DND-41 (cell line): ENCODE data around the gene SVBP.

ENCODE experiments used
- ATAC-seq: fragments of 200-7000 bp; cut with Tn5 transposase; 3 replicates; pipeline ENCODE4 v1.9.1; 2021; ENCODE audit warnings: low read depth; ENCODE audit not compliant: insufficient read depth
- DNase-seq: peaks from one replicate; pipeline ENCODE4 v3.0.0-alpha.2; 2020
- H2AFZ ChIP-seq: 2 replicates; pipeline ENCODE4 v1.6.0; 2012; ENCODE audit warnings: low read depth, low read length
- H3K27ac ChIP-seq: 2 replicates; pipeline ENCODE4 v1.5.1; 2012; ENCODE audit warnings: low read length, inconsistent platforms
- H3K27me3 ChIP-seq: fragments of 200-600 bp; sonication (generic); 2 replicates; pipeline ENCODE4 v1.6.0; 2012; ENCODE audit warnings: low read length, mild to moderate bottlenecking, inconsistent platforms; ENCODE audit not compliant: insufficient read depth, poor library complexity
- H3K36me3 ChIP-seq: 2 replicates; pipeline ENCODE4 v1.5.1; 2012; ENCODE audit warnings: low read length, inconsistent platforms; ENCODE audit not compliant: insufficient read depth
- H3K4me1 ChIP-seq: 2 replicates; pipeline ENCODE4 v1.5.1; 2012; ENCODE audit warnings: mild to moderate bottlenecking, low read length; ENCODE audit not compliant: insufficient read depth
- H3K4me2 ChIP-seq: 2 replicates; pipeline ENCODE4 v1.6.0; 2012; ENCODE audit warnings: mild to moderate bottlenecking, moderate library complexity, low read length, inconsistent platforms; ENCODE audit not compliant: insufficient read depth
- H3K4me3 ChIP-seq, 2 experiments: fragments of 200-600 bp in 1 of 2; shearing (Covaris generic) in 1 of 2; 2 replicates each; pipeline ENCODE4 v1.5.1; 2012 to 2016; ENCODE audit warnings: inconsistent platforms in 2 of 2, low read length in 2 of 2, mild to moderate bottlenecking in 2 of 2, low read depth in 1 of 2, moderate library complexity in 1 of 2
- H3K79me2 ChIP-seq: 2 replicates; pipeline ENCODE4 v1.6.0; 2012; ENCODE audit warnings: low read length, inconsistent platforms; ENCODE audit not compliant: insufficient read depth
- H3K9ac ChIP-seq: 2 replicates; pipeline ENCODE4 v1.6.0; 2012; ENCODE audit warnings: low read depth, mild to moderate bottlenecking, inconsistent platforms, low read length, moderate library complexity
- H3K9me3 ChIP-seq: 2 replicates; pipeline ENCODE4 v1.5.1; 2012; ENCODE audit warnings: low read length, moderate library complexity, mild to moderate bottlenecking, inconsistent platforms; ENCODE audit not compliant: insufficient read depth, severe bottlenecking
- H4K20me1 ChIP-seq: 2 replicates; pipeline ENCODE4 v1.6.0; 2012; ENCODE audit warnings: low read length; ENCODE audit not compliant: insufficient read depth
- EZH2 ChIP-seq: IDR thresholded peaks from 3 replicates; pipeline ENCODE4 v1.6.1; 2012; ENCODE audit warnings: borderline replicate concordance, low read depth, mild to moderate bottlenecking, moderate library complexity, low read length, inconsistent platforms; ENCODE audit not compliant: severe bottlenecking
- TF ChIP-seq, protein P1 (sequence below): IDR thresholded peaks from 2 replicates; pipeline ENCODE4 v1.5.1; 2012; ENCODE audit warnings: borderline replicate concordance, low read length, moderate library complexity, mild to moderate bottlenecking; ENCODE audit not compliant: poor library complexity, severe bottlenecking; ENCODE audit errors: extremely low read depth

SVBP gene

DNA sequence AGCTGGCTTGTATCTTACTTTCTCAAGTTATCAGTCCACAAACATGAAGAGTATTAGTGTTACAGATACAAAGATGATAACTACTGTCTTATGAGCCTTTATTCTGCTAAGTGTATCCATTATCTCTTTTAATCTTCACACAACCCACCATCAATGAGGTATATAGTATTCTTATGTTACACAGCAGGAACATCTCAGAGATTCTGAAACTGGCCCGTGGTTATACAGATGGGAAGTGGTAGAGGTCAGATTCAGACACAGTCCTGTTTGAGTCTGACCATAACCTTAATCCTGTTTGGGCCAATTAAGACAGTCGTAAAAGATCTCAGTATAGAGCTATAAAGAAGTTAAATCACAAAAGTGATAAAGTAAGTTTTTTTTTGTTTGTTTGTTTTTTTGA is 37.5 kb downstream of the SVBP start:
- Histone ChIP-seq H4K20me1 (no peaks in the 10 kb centered on the region), H3K9me3 (no peaks in the 10 kb centered on the region), H3K4me1 (no peaks in the 10 kb centered on the region), H3K79me2 (no peaks in the 10 kb centered on the region), H3K9ac (no peak overlapping the region), H3K4me2 (no peak overlapping the region), H3K36me3 (peaks cover 55% of the 10 kb centered on the region), H3K4me3 (no peak overlapping the region), H3K27me3 (no peaks in the 10 kb centered on the region), H2AFZ (no peak overlapping the region), H3K27ac (no peak overlapping the region)
- no peak for ATAC-seq
- DNase-seq = no peak
- TF ChIP-seq EZH2 = no peak
- TF ChIP-seq, protein P1, sequence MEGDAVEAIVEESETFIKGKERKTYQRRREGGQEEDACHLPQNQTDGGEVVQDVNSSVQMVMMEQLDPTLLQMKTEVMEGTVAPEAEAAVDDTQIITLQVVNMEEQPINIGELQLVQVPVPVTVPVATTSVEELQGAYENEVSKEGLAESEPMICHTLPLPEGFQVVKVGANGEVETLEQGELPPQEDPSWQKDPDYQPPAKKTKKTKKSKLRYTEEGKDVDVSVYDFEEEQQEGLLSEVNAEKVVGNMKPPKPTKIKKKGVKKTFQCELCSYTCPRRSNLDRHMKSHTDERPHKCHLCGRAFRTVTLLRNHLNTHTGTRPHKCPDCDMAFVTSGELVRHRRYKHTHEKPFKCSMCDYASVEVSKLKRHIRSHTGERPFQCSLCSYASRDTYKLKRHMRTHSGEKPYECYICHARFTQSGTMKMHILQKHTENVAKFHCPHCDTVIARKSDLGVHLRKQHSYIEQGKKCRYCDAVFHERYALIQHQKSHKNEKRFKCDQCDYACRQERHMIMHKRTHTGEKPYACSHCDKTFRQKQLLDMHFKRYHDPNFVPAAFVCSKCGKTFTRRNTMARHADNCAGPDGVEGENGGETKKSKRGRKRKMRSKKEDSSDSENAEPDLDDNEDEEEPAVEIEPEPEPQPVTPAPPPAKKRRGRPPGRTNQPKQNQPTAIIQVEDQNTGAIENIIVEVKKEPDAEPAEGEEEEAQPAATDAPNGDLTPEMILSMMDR = no peak

DNA sequence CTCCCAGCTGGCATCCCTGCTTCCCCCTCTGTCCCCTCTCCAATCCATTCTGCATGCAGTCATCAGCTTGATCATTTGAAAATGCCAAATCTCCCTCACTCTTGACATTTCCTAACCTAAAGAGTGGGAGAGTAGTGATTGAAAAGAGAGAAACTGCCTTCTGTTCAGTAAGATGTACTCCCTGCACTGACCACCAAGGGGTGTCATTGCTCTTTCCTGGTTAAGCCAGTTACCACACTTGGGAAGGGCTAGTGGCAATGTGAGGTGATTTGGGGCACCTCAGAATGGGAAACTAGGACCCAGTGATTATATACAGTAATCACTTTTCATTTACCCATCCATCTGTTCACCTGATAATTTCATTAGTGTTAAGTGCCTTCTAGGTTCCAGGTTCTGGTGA is 39.3 kb downstream of the SVBP start:
- Histone ChIP-seq H3K27ac (no peak overlapping the region), H4K20me1 (no peaks in the 10 kb centered on the region), H3K4me3 (no peak overlapping the region), H3K36me3 (peaks cover 64% of the 10 kb centered on the region), H3K9me3 (no peaks in the 10 kb centered on the region), H3K27me3 (no peaks in the 10 kb centered on the region), H3K9ac (no peak overlapping the region), H3K4me1 (no peaks in the 10 kb centered on the region), H2AFZ (no peak overlapping the region), H3K4me2 (no peak overlapping the region), H3K79me2 (peaks cover 4% of the 10 kb centered on the region)
- no peak for TF ChIP-seq EZH2
- TF ChIP-seq, protein P1 = peak; percentile 78
- DNase-seq = peak; percentile 34
- ATAC-seq = peak; percentile 72

DNA sequence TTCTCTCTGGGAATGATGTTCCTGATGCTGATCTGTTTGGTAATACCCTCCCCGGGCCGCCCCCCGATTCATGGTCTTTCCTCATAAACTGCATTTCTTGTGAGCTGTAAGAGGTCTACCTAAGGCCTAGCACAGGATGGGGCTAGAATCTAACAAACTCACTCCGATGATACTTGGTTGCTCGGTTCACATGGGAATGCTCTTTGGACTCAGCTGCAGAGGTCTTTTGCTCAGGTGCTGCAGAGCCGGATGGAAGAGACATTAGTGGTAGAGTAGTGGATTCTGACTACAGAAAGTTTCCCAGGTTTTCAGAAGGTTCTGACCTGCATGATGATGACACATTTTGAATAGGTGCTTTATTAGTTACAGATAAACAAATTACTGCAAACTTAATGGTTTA is 40.7 kb downstream of the SVBP start:
- TF ChIP-seq, protein P1 = no peak
- no peak for TF ChIP-seq EZH2

More for the DNA sequence above, 40.7 kb downstream of the SVBP start:
- no peak for DNase-seq
- peaks cover 60% of the 10 kb centered on the region for H3K36me3 ChIP-seq
- H3K4me1 ChIP-seq = no peaks in the 10 kb centered on the region
- no peaks in the 10 kb centered on the region for H4K20me1 ChIP-seq
- no peaks in the 10 kb centered on the region for H3K9me3 ChIP-seq
- no peak overlapping the region for H3K4me2 ChIP-seq
- no peak overlapping the region for H3K4me3 ChIP-seq
- H2AFZ ChIP-seq = no peak overlapping the region
- H3K79me2 ChIP-seq = peaks cover 10% of the 10 kb centered on the region
- no peak overlapping the region for H3K9ac ChIP-seq
- no peaks in the 10 kb centered on the region for H3K27me3 ChIP-seq
- no peak overlapping the region for H3K27ac ChIP-seq
- ATAC-seq = no peak
